IPS-NIHi7 (cell line): ENCODE data around the gene ZNF536.

Source experiments
- DNase-seq: peaks from one replicate; pipeline ENCODE4 v3.0.0; 2012; ENCODE audit warnings: mixed read lengths; ENCODE audit errors: extremely low spot score

The ZNF536 gene

GRCh38 chr19:30563691-30564090, 191.5 kb downstream of the ZNF536 start:
- no peak for DNase-seq

- no peak for DNase-seq
Measured at GRCh38 chr19:30564551-30565011, 192.4 kb downstream of the ZNF536 start.

GRCh38 chr19:30565636-30566035, 193.5 kb downstream of the ZNF536 start:
- DNase-seq: no peak

- no peak for DNase-seq
Measured at GRCh38 chr19:30566681-30567420, 194.7 kb downstream of the ZNF536 start.

DNA sequence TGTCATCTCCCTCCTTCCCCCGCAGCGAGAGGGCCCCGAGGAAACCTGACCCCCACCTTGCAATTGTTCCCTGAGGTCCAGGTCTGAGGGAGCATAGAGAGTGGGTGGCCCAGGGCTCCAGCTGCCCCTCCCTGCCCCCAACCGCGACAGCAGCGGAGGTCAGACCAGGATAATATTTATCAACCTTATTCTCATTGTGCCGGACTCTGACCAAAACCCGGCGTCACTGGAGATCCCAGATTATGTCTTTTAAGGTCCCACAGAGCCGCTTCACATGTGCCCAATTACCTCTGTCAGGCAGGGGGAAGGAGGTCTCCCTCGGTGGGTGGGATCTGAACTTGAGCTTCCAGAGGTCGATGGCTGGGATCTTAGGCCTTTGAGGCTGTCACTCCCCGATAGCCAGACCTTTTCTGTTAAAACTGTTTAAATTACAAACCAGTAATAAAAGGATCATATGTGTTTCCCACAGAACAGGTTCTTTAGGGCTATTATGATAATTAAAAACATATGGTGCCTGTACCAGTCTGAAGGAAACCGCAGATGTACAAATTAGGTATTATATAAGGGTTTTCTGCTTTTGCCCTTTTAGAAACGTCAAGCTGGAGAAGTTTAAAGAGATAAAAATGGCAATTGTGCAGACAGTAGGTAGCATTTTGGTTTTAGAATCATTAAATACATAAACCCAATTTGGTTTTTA, 195.5 kb downstream of the ZNF536 start:
- DNase-seq: no peak

- no peak for DNase-seq
Measured at GRCh38 chr19:30570194-30570593, 198.0 kb downstream of the ZNF536 start.

DNA sequence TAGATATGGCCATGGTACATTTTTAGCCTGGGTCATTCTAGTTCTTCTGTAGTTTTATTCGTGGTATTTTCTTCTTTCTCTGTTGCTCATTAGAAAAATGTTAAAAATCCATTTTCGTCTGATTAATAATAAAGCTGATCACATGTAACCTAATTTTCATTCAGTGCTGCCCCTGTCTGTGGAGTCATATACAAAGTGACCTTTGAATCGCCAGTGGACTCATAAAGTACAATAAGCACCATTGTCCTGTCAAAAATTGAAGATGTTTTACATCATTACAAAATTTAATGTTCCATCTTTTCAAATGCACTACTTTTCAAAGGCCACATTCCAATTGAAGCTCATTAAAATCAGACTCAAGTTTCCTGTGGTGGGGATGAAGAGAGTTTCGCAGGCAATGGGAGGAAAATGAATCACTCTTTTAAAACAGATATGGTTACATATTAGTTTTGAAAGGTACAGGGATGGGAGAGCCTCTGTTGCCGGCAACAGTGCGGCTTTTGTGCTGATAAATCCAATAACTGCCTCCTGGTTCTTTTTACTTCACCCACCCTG, 205.4 kb downstream of the ZNF536 start:
- no peak for DNase-seq

GRCh38 chr19:30579419-30579818, 207.2 kb downstream of the ZNF536 start:
- DNase-seq: no peak

GRCh38 chr19:30580673-30581072, 208.5 kb downstream of the ZNF536 start:
- DNase-seq: no peak

- peak; percentile 40 for DNase-seq
Measured at GRCh38 chr19:30584090-30584489, 211.9 kb downstream of the ZNF536 start.

DNA sequence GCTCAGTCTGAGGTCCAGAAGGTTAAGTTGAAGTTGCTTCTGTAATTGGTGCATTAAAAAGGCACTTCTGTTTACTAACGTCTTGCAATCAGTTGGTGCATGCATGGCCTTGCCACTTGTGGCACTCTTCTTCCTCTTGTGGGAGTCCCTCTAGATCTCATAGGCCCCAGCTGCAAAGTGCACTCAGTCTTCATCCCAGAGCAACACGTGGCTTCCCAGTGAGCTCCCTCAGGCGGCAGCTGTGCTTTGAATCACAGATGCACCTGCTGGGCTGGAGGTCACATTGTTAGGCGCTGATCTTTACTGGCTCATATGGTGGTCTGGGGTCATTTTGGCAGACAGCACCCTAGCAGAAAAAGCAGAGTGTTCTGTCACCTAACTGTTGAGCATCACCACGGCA, 215.7 kb downstream of the ZNF536 start:
- peak; percentile 20 for DNase-seq

DNA sequence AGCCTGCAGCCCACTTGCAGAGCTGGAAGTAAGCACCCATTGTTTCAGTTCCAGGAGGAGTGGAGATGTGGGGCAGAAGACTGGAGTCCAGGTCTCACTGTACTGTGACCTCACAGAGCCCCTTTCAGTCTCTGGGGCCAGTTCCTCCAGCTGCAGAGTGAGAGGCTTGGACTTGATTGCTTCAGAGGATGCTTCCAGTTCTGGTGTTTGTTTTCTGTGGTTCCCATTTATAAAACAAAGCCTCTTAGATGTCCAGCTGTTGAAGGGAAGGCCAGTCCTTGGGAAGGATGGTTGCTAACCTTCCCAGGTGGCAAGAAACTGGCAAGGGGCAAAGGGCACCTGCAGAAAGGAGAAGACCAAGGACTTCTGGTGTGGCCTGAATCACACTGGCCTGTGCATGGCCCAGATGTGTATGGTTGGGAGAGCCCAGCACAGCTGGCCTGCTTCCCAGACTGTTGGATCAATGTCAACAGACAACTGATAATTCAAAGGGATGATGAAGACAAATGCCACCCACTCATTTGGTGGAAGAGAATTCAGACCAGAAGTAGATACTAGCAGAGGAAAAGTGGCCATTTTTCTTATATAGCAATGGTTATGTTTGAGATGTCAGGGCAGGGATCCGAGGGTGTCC, 218.5 kb downstream of the ZNF536 start:
- DNase-seq: no peak

DNA sequence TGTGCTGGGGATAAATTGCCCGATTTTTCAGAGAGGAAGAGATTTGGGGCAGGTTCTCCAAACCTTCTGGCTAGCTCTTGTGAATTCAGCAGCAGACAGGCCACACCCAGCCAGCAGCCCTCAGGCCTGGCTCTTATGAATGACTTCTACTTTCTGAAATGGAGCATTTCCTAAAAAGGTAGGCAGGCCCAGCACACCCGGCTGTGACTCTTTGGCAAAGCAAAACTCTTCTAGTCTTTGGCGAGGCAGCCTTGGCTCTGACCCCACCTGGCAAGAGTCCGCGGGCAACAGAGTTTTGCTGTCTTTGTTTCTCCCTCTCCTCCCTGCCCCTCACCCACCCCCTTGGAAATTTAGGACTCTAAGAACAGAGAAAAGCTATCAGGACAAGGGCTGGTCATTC, 221.2 kb downstream of the ZNF536 start:
- no peak for DNase-seq

GRCh38 chr19:30593975-30594745, 222.0 kb downstream of the ZNF536 start:
- no peak for DNase-seq

GRCh38 chr19:30596268-30596667, 224.1 kb downstream of the ZNF536 start:
- DNase-seq: no peak

- DNase-seq: peak; percentile 46
Measured at GRCh38 chr19:30596813-30597399, 224.7 kb downstream of the ZNF536 start.

DNA sequence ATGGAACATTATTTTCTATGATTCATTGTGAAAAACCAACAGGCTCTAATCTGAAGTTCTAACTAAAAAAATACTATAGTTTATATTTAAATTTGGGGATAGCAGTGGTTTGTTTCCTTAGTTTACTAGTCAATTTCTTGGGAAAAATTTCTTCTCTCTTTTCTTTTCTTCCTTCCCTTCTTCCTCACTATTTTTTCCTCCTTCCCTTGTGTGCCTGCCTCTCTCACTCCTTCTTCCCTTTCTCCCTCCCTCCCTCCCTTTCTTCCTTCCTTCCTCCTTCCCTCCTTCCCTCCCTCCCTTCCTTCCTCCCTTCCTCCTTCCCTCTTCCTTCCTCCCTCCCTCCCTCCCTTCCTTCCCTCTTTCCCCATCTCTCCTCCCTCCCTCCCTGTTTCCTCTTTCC, 226.5 kb downstream of the ZNF536 start:
- DNase-seq: no peak

GRCh38 chr19:30602661-30603350, 230.6 kb downstream of the ZNF536 start:
- DNase-seq: no peak

DNA sequence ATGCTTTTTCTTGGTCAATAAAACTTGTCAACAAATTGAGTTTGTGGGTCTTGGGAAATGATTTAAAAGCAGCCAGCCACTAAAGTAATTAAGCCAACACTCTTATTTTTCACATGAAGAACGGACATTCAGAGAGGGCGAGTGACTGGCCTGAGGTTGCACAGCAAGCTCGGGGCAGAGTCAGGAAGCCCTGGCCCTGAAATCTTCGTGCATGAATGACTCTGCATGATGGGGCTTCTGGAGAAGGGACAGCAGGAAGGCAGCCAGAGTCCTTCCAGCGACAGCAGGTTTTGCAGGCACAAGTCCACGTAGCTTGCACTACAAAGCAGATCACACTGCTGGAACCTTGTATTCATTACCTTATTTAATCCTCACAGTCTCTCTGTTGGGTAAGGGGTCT, 232.5 kb downstream of the ZNF536 start:
- DNase-seq: no peak

- DNase-seq: no peak
Measured at GRCh38 chr19:30605333-30605732, 233.1 kb downstream of the ZNF536 start.
